HepG2 (cell line): Measurements from ENCODE around the gene CERS6.

Source experiments
- ELF4 ChIP-seq: sonication (generic); formaldehyde crosslinking; IDR thresholded peaks from 2 replicates; pipeline ENCODE4 v1.5.0; 2020; ENCODE audit warnings: missing genetic modification reagents, mild to moderate bottlenecking, moderate library complexity, borderline replicate concordance
- EZH2 ChIP-seq: conservative IDR thresholded peaks from 2 replicates; pipeline ENCODE4 v1.6.1; 2012; ENCODE audit warnings: mild to moderate bottlenecking, low read depth, low read length, moderate library complexity
- JUN ChIP-seq: sonication (generic); formaldehyde crosslinking; IDR thresholded peaks from 2 replicates; pipeline ENCODE4 v1.4.0; 2020; ENCODE audit warnings: mild to moderate bottlenecking, missing genetic modification reagents
- NCOA1 ChIP-seq: sonication (generic); formaldehyde crosslinking; IDR thresholded peaks from 2 replicates; pipeline ENCODE4 v1.9.0; 2021; ENCODE audit warnings: missing genetic modification reagents
- NFRKB ChIP-seq: fragments of 450-650 bp; IDR thresholded peaks from 2 replicates; pipeline ENCODE4 v1.6.1; 2017
- POLR2A ChIP-seq, 2 experiments: IDR thresholded peaks; 2 replicates each; pipeline ENCODE4 v1.6.1; 2011; ENCODE audit warnings: low read depth in 2 of 2, low read length in 2 of 2, mild to moderate bottlenecking in 1 of 2, moderate library complexity in 1 of 2; ENCODE audit not compliant: insufficient read depth in 1 of 2
- YEATS2 ChIP-seq: sonication (generic); formaldehyde crosslinking; IDR thresholded peaks from 2 replicates; pipeline ENCODE4 v1.4.0; 2020; ENCODE audit warnings: missing genetic modification reagents, borderline replicate concordance
- ZNF121 ChIP-seq: sonication (generic); formaldehyde crosslinking; IDR thresholded peaks from 2 replicates; pipeline ENCODE4 v1.5.0; 2020; ENCODE audit warnings: mild to moderate bottlenecking, missing genetic modification reagents
- TF ChIP-seq, protein P1 (sequence below), 2 experiments: sonication (generic) in 1 of 2; formaldehyde crosslinking in 1 of 2; IDR thresholded peaks; 2 replicates each; pipeline versions ENCODE4 v1.6.1 to v1.9.0; 2014 to 2022; ENCODE audit warnings: antibody characterized with exemption in 1 of 2, borderline replicate concordance in 1 of 2, inconsistent platforms in 1 of 2, low read depth in 1 of 2, missing genetic modification reagents in 1 of 2
- TF ChIP-seq, protein P2 (sequence below): sonication (generic); formaldehyde crosslinking; IDR thresholded peaks from 2 replicates; pipeline ENCODE4 v1.5.0; 2020; ENCODE audit warnings: mild to moderate bottlenecking, missing genetic modification reagents, moderate library complexity
- TF ChIP-seq, protein P3 (sequence below): IDR thresholded peaks from 2 replicates; pipeline ENCODE4 v1.6.1; 2016; ENCODE audit warnings: mild to moderate bottlenecking
- TF ChIP-seq, protein P4 (sequence below): sonication (generic); formaldehyde crosslinking; conservative IDR thresholded peaks from 2 replicates; pipeline ENCODE4 v1.4.0; 2020; ENCODE audit warnings: missing genetic modification reagents
- TF ChIP-seq, protein P5 (sequence below): sonication (generic); formaldehyde crosslinking; IDR thresholded peaks from 2 replicates; pipeline ENCODE4 v1.4.0; 2020; ENCODE audit warnings: missing genetic modification reagents

DNA sequence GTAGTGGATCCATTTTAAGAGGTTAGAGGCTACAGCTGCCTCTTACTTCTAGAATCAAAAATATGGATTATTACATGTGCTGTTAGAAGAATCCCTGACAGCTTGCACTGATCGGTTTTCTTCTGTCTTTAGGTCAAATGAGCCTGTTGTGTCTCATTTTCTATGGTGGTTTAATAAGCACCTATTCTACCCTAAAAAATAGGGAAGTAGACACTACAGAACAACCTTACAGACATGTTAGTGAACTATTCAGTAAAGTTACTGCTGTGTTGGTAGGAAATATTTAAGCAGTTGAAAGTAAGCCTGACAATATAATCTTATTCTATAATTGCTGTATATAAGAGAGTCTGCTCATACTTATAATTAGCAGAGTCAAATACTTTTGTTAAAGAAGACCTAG, 177.8 kb downstream of the CERS6 start:
- TF ChIP-seq, protein P1, sequence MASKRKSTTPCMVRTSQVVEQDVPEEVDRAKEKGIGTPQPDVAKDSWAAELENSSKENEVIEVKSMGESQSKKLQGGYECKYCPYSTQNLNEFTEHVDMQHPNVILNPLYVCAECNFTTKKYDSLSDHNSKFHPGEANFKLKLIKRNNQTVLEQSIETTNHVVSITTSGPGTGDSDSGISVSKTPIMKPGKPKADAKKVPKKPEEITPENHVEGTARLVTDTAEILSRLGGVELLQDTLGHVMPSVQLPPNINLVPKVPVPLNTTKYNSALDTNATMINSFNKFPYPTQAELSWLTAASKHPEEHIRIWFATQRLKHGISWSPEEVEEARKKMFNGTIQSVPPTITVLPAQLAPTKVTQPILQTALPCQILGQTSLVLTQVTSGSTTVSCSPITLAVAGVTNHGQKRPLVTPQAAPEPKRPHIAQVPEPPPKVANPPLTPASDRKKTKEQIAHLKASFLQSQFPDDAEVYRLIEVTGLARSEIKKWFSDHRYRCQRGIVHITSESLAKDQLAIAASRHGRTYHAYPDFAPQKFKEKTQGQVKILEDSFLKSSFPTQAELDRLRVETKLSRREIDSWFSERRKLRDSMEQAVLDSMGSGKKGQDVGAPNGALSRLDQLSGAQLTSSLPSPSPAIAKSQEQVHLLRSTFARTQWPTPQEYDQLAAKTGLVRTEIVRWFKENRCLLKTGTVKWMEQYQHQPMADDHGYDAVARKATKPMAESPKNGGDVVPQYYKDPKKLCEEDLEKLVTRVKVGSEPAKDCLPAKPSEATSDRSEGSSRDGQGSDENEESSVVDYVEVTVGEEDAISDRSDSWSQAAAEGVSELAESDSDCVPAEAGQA (IDR thresholded peaks at IDR 0.05; ENCODE audit: low read depth), result no peak
- TF ChIP-seq, protein P1 (CRISPR knock-in tag; IDR thresholded peaks at IDR 0.05; ENCODE audit: borderline replicate concordance), result no peak
- TF ChIP-seq, protein P2, sequence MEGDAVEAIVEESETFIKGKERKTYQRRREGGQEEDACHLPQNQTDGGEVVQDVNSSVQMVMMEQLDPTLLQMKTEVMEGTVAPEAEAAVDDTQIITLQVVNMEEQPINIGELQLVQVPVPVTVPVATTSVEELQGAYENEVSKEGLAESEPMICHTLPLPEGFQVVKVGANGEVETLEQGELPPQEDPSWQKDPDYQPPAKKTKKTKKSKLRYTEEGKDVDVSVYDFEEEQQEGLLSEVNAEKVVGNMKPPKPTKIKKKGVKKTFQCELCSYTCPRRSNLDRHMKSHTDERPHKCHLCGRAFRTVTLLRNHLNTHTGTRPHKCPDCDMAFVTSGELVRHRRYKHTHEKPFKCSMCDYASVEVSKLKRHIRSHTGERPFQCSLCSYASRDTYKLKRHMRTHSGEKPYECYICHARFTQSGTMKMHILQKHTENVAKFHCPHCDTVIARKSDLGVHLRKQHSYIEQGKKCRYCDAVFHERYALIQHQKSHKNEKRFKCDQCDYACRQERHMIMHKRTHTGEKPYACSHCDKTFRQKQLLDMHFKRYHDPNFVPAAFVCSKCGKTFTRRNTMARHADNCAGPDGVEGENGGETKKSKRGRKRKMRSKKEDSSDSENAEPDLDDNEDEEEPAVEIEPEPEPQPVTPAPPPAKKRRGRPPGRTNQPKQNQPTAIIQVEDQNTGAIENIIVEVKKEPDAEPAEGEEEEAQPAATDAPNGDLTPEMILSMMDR (CRISPR knock-in tag), result no peak
- TF ChIP-seq ZNF121 (CRISPR knock-in tag) (no peak), POLR2A (IDR thresholded peaks at IDR 0.05; ENCODE audit: insufficient read depth in 1 of 2, low read depth in 2 of 2, low read length in 2 of 2) (no peak), JUN (CRISPR knock-in tag) (no peak), EZH2 (no peak), NCOA1 (no peak), YEATS2 (no peak), ELF4 (CRISPR knock-in tag) (no peak), NFRKB (no peak)
- TF ChIP-seq, protein P3, sequence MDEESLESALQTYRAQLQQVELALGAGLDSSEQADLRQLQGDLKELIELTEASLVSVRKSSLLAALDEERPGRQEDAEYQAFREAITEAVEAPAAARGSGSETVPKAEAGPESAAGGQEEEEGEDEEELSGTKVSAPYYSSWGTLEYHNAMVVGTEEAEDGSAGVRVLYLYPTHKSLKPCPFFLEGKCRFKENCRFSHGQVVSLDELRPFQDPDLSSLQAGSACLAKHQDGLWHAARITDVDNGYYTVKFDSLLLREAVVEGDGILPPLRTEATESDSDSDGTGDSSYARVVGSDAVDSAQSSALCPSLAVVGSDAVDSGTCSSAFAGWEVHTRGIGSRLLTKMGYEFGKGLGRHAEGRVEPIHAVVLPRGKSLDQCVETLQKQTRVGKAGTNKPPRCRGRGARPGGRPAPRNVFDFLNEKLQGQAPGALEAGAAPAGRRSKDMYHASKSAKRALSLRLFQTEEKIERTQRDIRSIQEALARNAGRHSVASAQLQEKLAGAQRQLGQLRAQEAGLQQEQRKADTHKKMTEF (CRISPR knock-in tag), result no peak
- TF ChIP-seq, protein P4, sequence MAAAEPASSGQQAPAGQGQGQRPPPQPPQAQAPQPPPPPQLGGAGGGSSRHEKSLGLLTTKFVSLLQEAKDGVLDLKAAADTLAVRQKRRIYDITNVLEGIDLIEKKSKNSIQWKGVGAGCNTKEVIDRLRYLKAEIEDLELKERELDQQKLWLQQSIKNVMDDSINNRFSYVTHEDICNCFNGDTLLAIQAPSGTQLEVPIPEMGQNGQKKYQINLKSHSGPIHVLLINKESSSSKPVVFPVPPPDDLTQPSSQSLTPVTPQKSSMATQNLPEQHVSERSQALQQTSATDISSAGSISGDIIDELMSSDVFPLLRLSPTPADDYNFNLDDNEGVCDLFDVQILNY, result no peak
- TF ChIP-seq, protein P5, sequence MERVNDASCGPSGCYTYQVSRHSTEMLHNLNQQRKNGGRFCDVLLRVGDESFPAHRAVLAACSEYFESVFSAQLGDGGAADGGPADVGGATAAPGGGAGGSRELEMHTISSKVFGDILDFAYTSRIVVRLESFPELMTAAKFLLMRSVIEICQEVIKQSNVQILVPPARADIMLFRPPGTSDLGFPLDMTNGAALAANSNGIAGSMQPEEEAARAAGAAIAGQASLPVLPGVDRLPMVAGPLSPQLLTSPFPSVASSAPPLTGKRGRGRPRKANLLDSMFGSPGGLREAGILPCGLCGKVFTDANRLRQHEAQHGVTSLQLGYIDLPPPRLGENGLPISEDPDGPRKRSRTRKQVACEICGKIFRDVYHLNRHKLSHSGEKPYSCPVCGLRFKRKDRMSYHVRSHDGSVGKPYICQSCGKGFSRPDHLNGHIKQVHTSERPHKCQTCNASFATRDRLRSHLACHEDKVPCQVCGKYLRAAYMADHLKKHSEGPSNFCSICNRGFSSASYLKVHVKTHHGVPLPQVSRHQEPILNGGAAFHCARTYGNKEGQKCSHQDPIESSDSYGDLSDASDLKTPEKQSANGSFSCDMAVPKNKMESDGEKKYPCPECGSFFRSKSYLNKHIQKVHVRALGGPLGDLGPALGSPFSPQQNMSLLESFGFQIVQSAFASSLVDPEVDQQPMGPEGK, result no peak
